Panc1 (cell line): ENCODE data around the gene FUBP3. TPM values are rescaled to one million over a fixed set of nuclear protein-coding genes. Genes with fewer than 3 reads are reported as not detected.

Experiments used
- ATAC-seq: fragments of 200-7000 bp; cut with Tn5 transposase; 2 replicates; pipeline ENCODE4 v1.9.1; 2020; ENCODE audit warnings: mild to moderate bottlenecking, moderate library complexity
- BruUV-seq: library from RNA; stranded (reverse); fragments of 400-500 nt; replicated peaks from 2 replicates; lab custom pipeline; 2021; lab: Mats Ljungman, UMichigan
- CTCF ChIA-PET: fragments of 300-600 bp; sonication (Branson Sonifier 250); formaldehyde crosslinking; loops from one replicate; lab custom pipeline; 2022; ENCODE audit warnings: antibody characterized with exemption; lab: Charles Lee
- POLR2A ChIA-PET: fragments of 300-600 bp; sonication (Branson Sonifier 250); formaldehyde crosslinking; loops from one replicate; lab custom pipeline; 2022; ENCODE audit warnings: antibody characterized with exemption; lab: Charles Lee
- DNase-seq: peaks from one replicate; pipeline ENCODE4 v3.0.0-alpha.2; 2010; ENCODE audit warnings: low read depth, low spot score
- H3K27ac ChIP-seq: 2 replicates; pipeline ENCODE4 v1.5.1; 2011; ENCODE audit warnings: mild to moderate bottlenecking, low read length, inconsistent platforms
- H3K27me3 ChIP-seq: fragments of 200-500 bp; sonication (Bioruptor generic); 2 replicates; pipeline ENCODE4 v1.6.0; 2014; ENCODE audit warnings: low read length, inconsistent platforms; ENCODE audit not compliant: control insufficient read depth, insufficient read depth
- H3K36me3 ChIP-seq: fragments of 200-500 bp; sonication (Bioruptor generic); 2 replicates; pipeline ENCODE4 v1.5.1; 2014; ENCODE audit warnings: inconsistent platforms, mild to moderate bottlenecking, low read length, moderate library complexity; ENCODE audit not compliant: control insufficient read depth, insufficient read depth
- H3K4me1 ChIP-seq: 2 replicates; pipeline ENCODE4 v1.5.1; 2011; ENCODE audit warnings: inconsistent platforms, mild to moderate bottlenecking, low read length, moderate library complexity; ENCODE audit not compliant: control insufficient read depth, insufficient read depth
- H3K4me3 ChIP-seq, 2 experiments: 2 replicates each; pipeline ENCODE4 v1.5.1; 2011 to 2012; ENCODE audit warnings: low read depth in 2 of 2, low read length in 2 of 2, mild to moderate bottlenecking in 2 of 2, inconsistent platforms in 1 of 2, moderate library complexity in 1 of 2
- H3K9me3 ChIP-seq: fragments of 200-500 bp; sonication (Bioruptor generic); 2 replicates; pipeline ENCODE4 v1.5.1; 2014; ENCODE audit warnings: low read depth, mild to moderate bottlenecking, inconsistent platforms, low read length, moderate library complexity; ENCODE audit not compliant: control insufficient read depth, insufficient read depth
- POLR2AphosphoS5 ChIP-seq: IDR thresholded peaks from 2 replicates; pipeline ENCODE4 v1.6.1; 2012; ENCODE audit warnings: mild to moderate bottlenecking, low read depth, low read length, moderate library complexity
- SIN3A ChIP-seq: IDR thresholded peaks from 2 replicates; pipeline ENCODE4 v1.6.1; 2012; ENCODE audit warnings: low read depth, mild to moderate bottlenecking, low read length, moderate library complexity, borderline replicate concordance; ENCODE audit not compliant: insufficient read depth
- TCF7L2 ChIP-seq: IDR thresholded peaks from 2 replicates; pipeline ENCODE4 v1.6.1; 2011; ENCODE audit warnings: mild to moderate bottlenecking, low read depth, low read length, inconsistent platforms
- in situ Hi-C: cut with HindIII; loops from 2 replicates; pipeline ENCODE4 v1.10.0; 2016; ENCODE audit warnings: low sequenced_read_pairs, low pct_unique_long_range_greater_than_20kb
- intact Hi-C: fragments of 100-400 bp; cut with micrococcal nuclease; formaldehyde crosslinking; loops from one replicate; pipeline ENCODE4 v1.10.0; 2022; ENCODE audit not compliant: unreplicated experiment
- total RNA-seq: library from RNA; stranded (reverse); gene quantifications from one replicate; pipeline ENCODE4 v1.2.1, GENCODE V29; 2021; ENCODE audit not compliant: unreplicated experiment
- TF ChIP-seq, protein P1 (sequence below), 2 experiments: IDR thresholded peaks; 2 replicates each; pipeline ENCODE4 v1.6.1; 2011 to 2012; ENCODE audit warnings: low read depth in 2 of 2, control low read depth in 1 of 2, low read length in 1 of 2, mild to moderate bottlenecking in 1 of 2, moderate library complexity in 1 of 2; ENCODE audit not compliant: insufficient read depth in 1 of 2
- TF ChIP-seq, protein P2 (sequence below): fragments of 450-650 bp; IDR thresholded peaks from 2 replicates; pipeline ENCODE4 v1.5.1; 2017; ENCODE audit warnings: mild to moderate bottlenecking

FUBP3 gene
- total RNA-seq, 1 experiment from 2014 or later: 46.6 TPM

DNA sequence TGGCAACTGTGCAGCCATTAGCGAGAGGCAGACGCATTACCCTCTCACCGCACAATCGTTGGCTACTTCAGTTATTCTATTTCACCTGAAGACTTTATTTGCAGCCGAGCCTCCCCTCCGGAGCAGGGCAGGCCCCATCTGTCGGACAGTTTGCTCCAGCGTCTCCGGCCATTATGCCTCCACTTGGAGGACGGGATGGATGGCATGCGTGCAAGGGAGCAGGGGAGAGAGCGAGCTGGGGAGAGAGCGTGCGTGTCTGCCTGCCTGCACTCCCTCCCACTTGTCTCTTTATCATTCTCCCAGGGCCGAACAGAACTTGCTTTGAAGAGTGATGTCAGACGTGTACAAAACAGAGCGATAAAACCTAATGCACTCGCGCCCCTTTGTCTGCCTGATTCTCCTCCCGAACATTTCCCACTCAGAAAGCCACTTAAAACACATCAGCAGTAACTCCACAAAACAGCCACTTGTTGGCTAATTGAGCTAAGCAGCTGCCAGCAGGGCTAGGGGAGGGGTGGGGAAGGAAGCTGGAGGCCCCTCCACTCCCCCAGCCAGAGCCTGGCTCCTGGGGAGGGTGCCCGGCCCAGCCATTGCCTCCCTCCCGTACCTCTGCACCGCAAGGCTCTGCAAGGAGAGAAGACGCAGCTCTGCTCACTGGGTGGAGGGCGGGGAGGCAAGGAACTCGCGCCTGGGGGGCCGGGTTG is 43.4 kb upstream of the FUBP3 start:
- ChIA-PET POLR2A (interaction anchor here (0.6 kb wide), 2 partner anchors 26 to 246 kb away, joined by 5 to 6 read pairs; no protein-coding TSS in a partner anchor), CTCF (interaction anchor here (0.6 kb wide), 1 partner anchor 73 kb away, joined by 3 read pairs; no protein-coding TSS in a partner anchor)
- no peaks in the 10 kb centered on the region; the same call in 1 of the 2 replicates for H3K4me1 ChIP-seq
- H3K27ac ChIP-seq: no peak overlapping the region
- ATAC-seq (no peak), DNase-seq (no peak)
- no peaks in the 10 kb centered on the region for H3K27me3 ChIP-seq
- in situ Hi-C loops (no loop called here), intact Hi-C loops (no loop called here)
- TF ChIP-seq POLR2AphosphoS5: no peak
- TF ChIP-seq, protein P1, sequence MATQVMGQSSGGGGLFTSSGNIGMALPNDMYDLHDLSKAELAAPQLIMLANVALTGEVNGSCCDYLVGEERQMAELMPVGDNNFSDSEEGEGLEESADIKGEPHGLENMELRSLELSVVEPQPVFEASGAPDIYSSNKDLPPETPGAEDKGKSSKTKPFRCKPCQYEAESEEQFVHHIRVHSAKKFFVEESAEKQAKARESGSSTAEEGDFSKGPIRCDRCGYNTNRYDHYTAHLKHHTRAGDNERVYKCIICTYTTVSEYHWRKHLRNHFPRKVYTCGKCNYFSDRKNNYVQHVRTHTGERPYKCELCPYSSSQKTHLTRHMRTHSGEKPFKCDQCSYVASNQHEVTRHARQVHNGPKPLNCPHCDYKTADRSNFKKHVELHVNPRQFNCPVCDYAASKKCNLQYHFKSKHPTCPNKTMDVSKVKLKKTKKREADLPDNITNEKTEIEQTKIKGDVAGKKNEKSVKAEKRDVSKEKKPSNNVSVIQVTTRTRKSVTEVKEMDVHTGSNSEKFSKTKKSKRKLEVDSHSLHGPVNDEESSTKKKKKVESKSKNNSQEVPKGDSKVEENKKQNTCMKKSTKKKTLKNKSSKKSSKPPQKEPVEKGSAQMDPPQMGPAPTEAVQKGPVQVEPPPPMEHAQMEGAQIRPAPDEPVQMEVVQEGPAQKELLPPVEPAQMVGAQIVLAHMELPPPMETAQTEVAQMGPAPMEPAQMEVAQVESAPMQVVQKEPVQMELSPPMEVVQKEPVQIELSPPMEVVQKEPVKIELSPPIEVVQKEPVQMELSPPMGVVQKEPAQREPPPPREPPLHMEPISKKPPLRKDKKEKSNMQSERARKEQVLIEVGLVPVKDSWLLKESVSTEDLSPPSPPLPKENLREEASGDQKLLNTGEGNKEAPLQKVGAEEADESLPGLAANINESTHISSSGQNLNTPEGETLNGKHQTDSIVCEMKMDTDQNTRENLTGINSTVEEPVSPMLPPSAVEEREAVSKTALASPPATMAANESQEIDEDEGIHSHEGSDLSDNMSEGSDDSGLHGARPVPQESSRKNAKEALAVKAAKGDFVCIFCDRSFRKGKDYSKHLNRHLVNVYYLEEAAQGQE (IDR thresholded peaks at IDR 0.05; ENCODE audit: insufficient read depth in 1 of 2, low read depth in 2 of 2, low read length in 1 of 2): no peak
- TF ChIP-seq SIN3A: no peak
- BruUV-seq: no TSS peak
- no peaks in the 10 kb centered on the region for H3K36me3 ChIP-seq
- no peaks in the 10 kb centered on the region for H3K9me3 ChIP-seq
- no peak overlapping the region for H3K4me3 ChIP-seq

DNA sequence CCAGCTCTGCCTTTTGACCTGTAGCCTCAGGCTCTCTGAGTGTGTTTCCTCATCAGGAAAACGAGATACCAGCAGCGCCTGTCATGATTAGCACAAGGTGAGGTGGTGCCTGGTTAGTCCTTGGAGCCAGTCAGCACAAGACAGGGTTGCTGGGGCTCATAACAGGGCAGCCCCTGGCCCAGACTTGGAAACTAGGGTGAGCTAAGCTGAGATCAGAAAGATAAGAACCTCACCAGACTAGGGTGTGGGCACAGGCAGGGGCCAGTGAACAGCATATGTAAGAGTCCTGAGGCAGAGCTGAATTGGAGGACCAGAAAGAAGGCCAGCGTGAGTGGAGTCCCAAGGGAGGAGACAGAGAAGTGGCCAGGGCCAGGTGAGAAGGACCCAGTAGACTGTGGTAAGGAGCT is 42.7 kb upstream of the FUBP3 start:
- Histone ChIP-seq H3K4me1 (no peaks in the 10 kb centered on the region; the same call in 1 of the 2 replicates), H3K27ac (no peak overlapping the region), H3K27me3 (no peaks in the 10 kb centered on the region), H3K4me3 (no peak overlapping the region), H3K36me3 (no peaks in the 10 kb centered on the region), H3K9me3 (no peaks in the 10 kb centered on the region)
- in situ Hi-C loops (no loop called here), intact Hi-C loops (no loop called here)
- ChIA-PET CTCF (no interaction called here), POLR2A (no interaction called here)
- TF ChIP-seq, protein P2, sequence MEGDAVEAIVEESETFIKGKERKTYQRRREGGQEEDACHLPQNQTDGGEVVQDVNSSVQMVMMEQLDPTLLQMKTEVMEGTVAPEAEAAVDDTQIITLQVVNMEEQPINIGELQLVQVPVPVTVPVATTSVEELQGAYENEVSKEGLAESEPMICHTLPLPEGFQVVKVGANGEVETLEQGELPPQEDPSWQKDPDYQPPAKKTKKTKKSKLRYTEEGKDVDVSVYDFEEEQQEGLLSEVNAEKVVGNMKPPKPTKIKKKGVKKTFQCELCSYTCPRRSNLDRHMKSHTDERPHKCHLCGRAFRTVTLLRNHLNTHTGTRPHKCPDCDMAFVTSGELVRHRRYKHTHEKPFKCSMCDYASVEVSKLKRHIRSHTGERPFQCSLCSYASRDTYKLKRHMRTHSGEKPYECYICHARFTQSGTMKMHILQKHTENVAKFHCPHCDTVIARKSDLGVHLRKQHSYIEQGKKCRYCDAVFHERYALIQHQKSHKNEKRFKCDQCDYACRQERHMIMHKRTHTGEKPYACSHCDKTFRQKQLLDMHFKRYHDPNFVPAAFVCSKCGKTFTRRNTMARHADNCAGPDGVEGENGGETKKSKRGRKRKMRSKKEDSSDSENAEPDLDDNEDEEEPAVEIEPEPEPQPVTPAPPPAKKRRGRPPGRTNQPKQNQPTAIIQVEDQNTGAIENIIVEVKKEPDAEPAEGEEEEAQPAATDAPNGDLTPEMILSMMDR: no peak
- TF ChIP-seq TCF7L2 (no peak), POLR2AphosphoS5 (no peak), SIN3A (no peak)
- TF ChIP-seq, protein P1 (IDR thresholded peaks at IDR 0.05; ENCODE audit: insufficient read depth in 1 of 2, low read depth in 2 of 2, low read length in 1 of 2): no peak
- no peak for ATAC-seq
- BruUV-seq: no TSS peak
- no peak for DNase-seq
